Keratinocyte (primary cell): ENCODE measurements around the gene GFY. TPM values are rescaled to one million over a fixed set of nuclear protein-coding genes. Genes with fewer than 3 reads are reported as not detected.

Experiments used
- DNase-seq: peaks from one replicate; pipeline ENCODE4 v3.0.0-alpha.2; 2011; ENCODE audit warnings: low read depth, missing footprints, low spot score
- FAIRE-seq: peaks from 2 replicates; lab custom pipeline; 2011; peaks lifted over from hg19 to GRCh38; lab: Jason Lieb, UNC
- H2AFZ ChIP-seq: 2 replicates; pipeline ENCODE4 v1.6.0; 2012; ENCODE audit warnings: low read length, control low read depth, inconsistent platforms; ENCODE audit not compliant: control insufficient read depth
- H3K27ac ChIP-seq: 2 replicates; pipeline ENCODE4 v1.5.1; 2011; ENCODE audit warnings: low read length; ENCODE audit not compliant: control insufficient read depth, insufficient read depth
- H3K27me3 ChIP-seq: 3 replicates; pipeline ENCODE4 v1.6.0; 2011; ENCODE audit warnings: low read length; ENCODE audit not compliant: control insufficient read depth, insufficient read depth; ENCODE audit errors: extremely low read depth
- H3K36me3 ChIP-seq, 2 experiments: 2 replicates in 1 of 2; 3 replicates in 1 of 2; pipeline ENCODE4 v1.5.1; 2011; ENCODE audit warnings: low read length in 2 of 2, mild to moderate bottlenecking in 1 of 2; ENCODE audit not compliant: control insufficient read depth in 2 of 2, insufficient read depth in 2 of 2; ENCODE audit errors: extremely low read depth in 1 of 2
- H3K4me1 ChIP-seq: 3 replicates; pipeline ENCODE4 v1.5.1; 2011; ENCODE audit warnings: low read length; ENCODE audit not compliant: control insufficient read depth, insufficient read depth; ENCODE audit errors: extremely low read depth
- H3K4me2 ChIP-seq: 3 replicates; pipeline ENCODE4 v1.6.0; 2011; ENCODE audit warnings: low read depth, low read length; ENCODE audit not compliant: control insufficient read depth, insufficient read depth; ENCODE audit errors: extremely low read depth
- H3K4me3 ChIP-seq, 3 experiments: fragments of 200-600 bp in 1 of 3; sonication (generic) in 1 of 3; 2 replicates in 2 of 3; 3 replicates in 1 of 3; pipeline ENCODE4 v1.5.1; 2011 to 2016; ENCODE audit warnings: low read length in 3 of 3, mild to moderate bottlenecking in 3 of 3, control low read depth in 2 of 3, inconsistent platforms in 1 of 3, low read depth in 1 of 3, mixed read lengths in 1 of 3, mixed run types in 1 of 3, moderate library complexity in 1 of 3; ENCODE audit not compliant: control insufficient read depth in 2 of 3, insufficient read depth in 2 of 3; ENCODE audit errors: extremely low read depth in 1 of 3
- H3K79me2 ChIP-seq: 2 replicates; pipeline ENCODE4 v1.6.0; 2012; ENCODE audit warnings: low read length; ENCODE audit not compliant: control insufficient read depth, insufficient read depth
- H3K9ac ChIP-seq: 3 replicates; pipeline ENCODE4 v1.6.0; 2011; ENCODE audit warnings: low read length; ENCODE audit not compliant: control insufficient read depth, insufficient read depth; ENCODE audit errors: extremely low read depth
- H3K9me1 ChIP-seq: 3 replicates; pipeline ENCODE4 v1.6.0; 2011; ENCODE audit warnings: low read length; ENCODE audit not compliant: control insufficient read depth, insufficient read depth; ENCODE audit errors: extremely low read depth
- H3K9me3 ChIP-seq: 2 replicates; pipeline ENCODE4 v1.5.1; 2012; ENCODE audit warnings: low read depth, low read length; ENCODE audit not compliant: control insufficient read depth
- H4K20me1 ChIP-seq: 3 replicates; pipeline ENCODE4 v1.6.0; 2011; ENCODE audit warnings: low read length; ENCODE audit not compliant: control insufficient read depth, insufficient read depth; ENCODE audit errors: extremely low read depth
- CTCF ChIP-seq, 3 experiments: IDR thresholded peaks in 1 of 3; conservative IDR thresholded peaks in 1 of 3; optimal IDR thresholded peaks in 1 of 3; 2 replicates in 2 of 3; 3 replicates in 1 of 3; pipeline versions ENCODE3 to v1.5.1; 2011; ENCODE audit warnings: low read length in 3 of 3, mild to moderate bottlenecking in 3 of 3, moderate library complexity in 2 of 3, control low read depth in 1 of 3, inconsistent platforms in 1 of 3; ENCODE audit not compliant: insufficient read depth in 2 of 3; ENCODE audit errors: extremely low read depth in 1 of 3
- EZH2 ChIP-seq: IDR thresholded peaks from one replicate; pipeline ENCODE4 v1.6.1; 2012; ENCODE audit warnings: inconsistent platforms, mild to moderate bottlenecking, low read length, moderate library complexity
- dilution Hi-C: fragments of 300-500 bp; cut with MboI; formaldehyde crosslinking; loops from one replicate; pipeline ENCODE4 v1.7.0; 2020; ENCODE audit warnings: low sequenced_read_pairs; ENCODE audit not compliant: extremely low pct_ligation_motif_present
- polyA plus RNA-seq, 5 experiments: library from polyadenylated mRNA; depleted of rRNA in 3 of 5; stranded (reverse) in 3 of 5; stranded (forward) in 1 of 5; unstranded in 1 of 5; fragments of >200 nt; gene quantifications; 1 replicate in 1 of 5; 2 replicates in 3 of 5; 3 replicates in 1 of 5; pipeline versions ENCODE4 v1.2.1 to v1.2.3, GENCODE V29; 2011 to 2012; ENCODE audit warnings: missing spikeins in 2 of 5, low read depth in 1 of 5, low replicate concordance in 1 of 5

The GFY gene
- polyA plus RNA-seq, 1 donor (not counting 4 experiments of a cell fraction or from before 2014, with no cell fraction given) = not detected

- Histone ChIP-seq H3K4me1 (no peaks in the 10 kb centered on the region), H3K9me1 (no peaks in the 10 kb centered on the region), H4K20me1 (no peaks in the 10 kb centered on the region), H3K27me3 (no peaks in the 10 kb centered on the region), H3K9ac (no peak overlapping the region), H3K79me2 (no peaks in the 10 kb centered on the region), H3K36me3 (peaks cover 5 to 6% of the 10 kb centered on the region in 2 experiments), H2AFZ (no peak overlapping the region), H3K4me2 (no peak overlapping the region), H3K9me3 (no peaks in the 10 kb centered on the region), H3K27ac (no peak overlapping the region), H3K4me3 (no peak overlapping the region)
- dilution Hi-C loops = no loop called here
- no peak for TF ChIP-seq CTCF (optimal IDR thresholded peaks at IDR 0.05 in 1 of 3, IDR thresholded peaks at IDR 0.05 in 1 of 3, conservative IDR thresholded peaks at IDR 0.05 in 1 of 3; ENCODE audit: extremely low read depth in 1 of 3, insufficient read depth in 2 of 3, low read length in 3 of 3)
- TF ChIP-seq EZH2 = no peak
- FAIRE-seq = no peak
- DNase-seq = no peak
Measured at GRCh38 chr19:49462492-49462891, 37.3 kb downstream of the GFY start.

DNA sequence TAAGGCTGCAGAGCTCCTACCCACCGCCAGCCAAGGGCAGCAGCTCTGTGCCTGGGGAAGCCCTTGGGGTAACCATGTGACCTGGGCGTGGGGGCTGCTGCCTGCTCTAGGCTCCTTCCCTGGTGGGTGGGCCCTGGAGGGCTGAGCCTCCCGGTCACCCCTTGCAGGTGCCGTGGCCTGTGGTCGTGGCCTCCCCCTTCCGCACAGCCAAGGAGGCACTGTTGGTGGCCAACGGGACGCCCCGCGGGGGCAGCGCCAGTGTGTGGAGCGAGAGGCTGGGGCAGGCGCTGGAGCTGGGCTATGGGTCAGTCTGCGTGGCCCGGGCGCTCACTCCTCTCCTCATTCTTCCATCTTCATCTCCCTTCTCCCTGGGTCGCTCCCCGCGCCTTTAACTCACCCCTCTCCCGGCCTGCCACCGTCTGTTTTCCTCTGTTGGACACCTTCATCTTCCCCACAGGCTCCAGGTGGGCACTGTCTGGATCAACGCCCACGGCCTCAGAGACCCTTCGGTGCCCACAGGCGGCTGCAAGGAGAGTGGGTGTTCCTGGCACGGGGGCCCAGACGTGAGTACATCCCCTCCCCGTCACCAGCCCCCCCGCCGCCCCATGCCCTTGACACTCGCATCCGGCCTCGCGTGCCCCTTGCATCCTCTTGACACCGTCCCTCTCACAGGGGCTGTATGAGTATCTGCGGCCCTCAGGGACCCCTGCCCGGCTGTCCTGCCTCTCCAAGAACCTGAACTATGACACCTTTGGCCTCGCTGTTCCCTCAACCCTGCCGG is 39.0 kb downstream of the GFY start:
- no peak overlapping the region for H3K4me3 ChIP-seq
- FAIRE-seq (no peak), DNase-seq (no peak)
- H3K36me3 ChIP-seq = peaks cover 4 to 5% of the 10 kb centered on the region in 2 experiments
- H3K4me2 ChIP-seq = no peak overlapping the region
- H2AFZ ChIP-seq = no peak overlapping the region
- H3K9ac ChIP-seq = no peak overlapping the region
- H3K27ac ChIP-seq = no peak overlapping the region
- dilution Hi-C loops = no loop called here
- no peaks in the 10 kb centered on the region for H3K79me2 ChIP-seq
- H4K20me1 ChIP-seq = no peaks in the 10 kb centered on the region
- TF ChIP-seq EZH2 (no peak), CTCF (optimal IDR thresholded peaks at IDR 0.05 in 1 of 3, IDR thresholded peaks at IDR 0.05 in 1 of 3, conservative IDR thresholded peaks at IDR 0.05 in 1 of 3; ENCODE audit: extremely low read depth in 1 of 3, insufficient read depth in 2 of 3, low read length in 3 of 3) (no peak)
- H3K4me1 ChIP-seq = peaks cover 14% of the 10 kb centered on the region
- no peaks in the 10 kb centered on the region for H3K9me3 ChIP-seq
- no peaks in the 10 kb centered on the region for H3K27me3 ChIP-seq
- H3K9me1 ChIP-seq = no peaks in the 10 kb centered on the region
